ENCODE measurements around the gene HOXB7.

Gene HOXB7

DNA sequence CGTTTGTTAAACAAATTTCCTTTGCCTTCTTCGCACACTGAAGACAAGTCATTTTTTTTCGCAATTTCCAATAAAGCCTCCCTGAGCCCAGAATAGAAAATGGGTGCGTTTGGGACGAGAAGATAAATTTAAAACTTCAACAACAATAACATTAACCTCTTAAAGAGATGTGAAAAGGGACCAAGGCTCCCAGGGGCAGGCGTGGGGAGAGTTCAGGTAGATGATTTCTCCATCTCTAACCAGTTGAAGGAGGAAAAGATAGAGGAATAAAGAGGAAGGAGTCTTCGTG lies 31.4 kb downstream of the HOXB7 start:
- no peak for DNase-seq (ENCODE audit: low read depth)

DNA sequence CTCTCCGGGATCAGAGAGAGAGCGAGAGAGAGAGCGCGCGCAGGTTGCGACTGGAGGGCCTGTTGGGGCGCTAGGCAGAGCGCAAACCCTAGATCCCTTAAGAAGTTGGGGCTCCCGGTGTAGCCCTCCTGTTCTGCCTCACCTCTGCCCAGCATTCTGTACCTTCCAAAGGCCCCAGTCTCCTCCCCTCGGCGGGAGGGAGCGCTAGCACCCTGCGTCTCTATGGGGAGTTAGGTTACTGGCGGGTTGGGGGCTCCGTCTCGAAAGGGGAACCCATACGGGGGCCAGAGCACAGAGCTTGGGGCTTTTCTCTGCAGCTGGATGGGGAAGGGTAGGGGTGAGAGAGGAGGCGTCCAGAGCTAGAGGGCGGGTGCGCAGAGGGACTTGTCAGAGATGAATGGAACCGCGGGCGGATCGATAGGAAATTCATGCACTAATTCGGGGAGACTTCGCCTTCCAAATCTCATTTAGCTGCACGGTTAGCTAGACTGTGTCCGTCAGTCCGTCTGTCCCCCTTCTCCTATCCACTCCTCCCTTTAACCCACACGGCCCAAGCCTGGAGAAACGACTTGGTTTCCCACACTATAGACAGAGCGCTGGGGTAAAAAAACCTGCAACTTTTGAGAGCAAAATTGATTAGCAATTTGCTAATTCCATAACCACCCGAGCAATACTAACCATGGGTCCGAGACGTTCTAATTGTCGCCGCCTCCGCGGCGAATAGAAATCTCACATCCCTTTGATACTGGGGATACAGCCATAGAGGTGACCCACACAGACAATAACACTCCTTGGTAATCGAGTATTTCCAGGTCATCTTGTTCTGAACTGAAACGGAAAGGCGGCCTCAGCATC lies 32.0 kb downstream of the HOXB7 start:
- no peak for DNase-seq (ENCODE audit: low read depth)

GRCh38 chr17:48577946-48578615 lies 32.7 kb downstream of the HOXB7 start, which contains the start of gene HOXB4:
Gene HOXB4 (minus strand): TSS chr17:48578350. CDS start chr17:48578319, 31 bp downstream.
- DNase-seq (ENCODE audit: low read depth), result peak; percentile 71

GRCh38 chr17:48577330-48577945 lies 33.4 kb downstream of the HOXB7 start:
- no peak for DNase-seq (ENCODE audit: low read depth)

- no peak for DNase-seq (ENCODE audit: low read depth)
These were observed 34.1 kb downstream of the HOXB7 start for GRCh38 chr17:48576479-48577309.

- no peak for DNase-seq (ENCODE audit: low read depth)
These were observed 34.9 kb downstream of the HOXB7 start for GRCh38 chr17:48575673-48576478.

DNA sequence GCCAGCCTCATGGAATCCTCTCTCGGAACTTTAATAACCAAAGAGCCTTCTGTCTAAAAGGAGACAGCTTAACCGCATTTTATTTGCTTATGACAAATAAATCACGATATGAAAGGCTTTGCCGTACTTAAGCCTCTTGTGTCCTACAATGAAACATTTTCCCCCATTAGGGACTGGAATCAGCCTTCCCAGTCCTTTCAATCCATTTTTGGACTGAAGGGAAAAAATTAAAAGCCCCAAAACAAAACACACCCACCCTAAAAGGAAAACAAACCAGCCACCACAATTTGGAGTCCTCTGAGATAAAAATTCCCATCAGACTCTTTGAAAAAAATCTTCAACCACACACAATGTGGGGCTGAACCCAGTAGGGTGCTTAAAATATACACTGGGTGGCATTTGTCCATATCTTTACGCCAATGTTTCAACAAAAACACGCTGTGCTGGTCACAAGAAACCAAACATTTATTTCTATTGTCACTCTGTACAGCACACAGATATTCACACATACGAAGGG lies 35.7 kb downstream of the HOXB7 start:
- DNase-seq (ENCODE audit: low read depth), result no peak

DNA sequence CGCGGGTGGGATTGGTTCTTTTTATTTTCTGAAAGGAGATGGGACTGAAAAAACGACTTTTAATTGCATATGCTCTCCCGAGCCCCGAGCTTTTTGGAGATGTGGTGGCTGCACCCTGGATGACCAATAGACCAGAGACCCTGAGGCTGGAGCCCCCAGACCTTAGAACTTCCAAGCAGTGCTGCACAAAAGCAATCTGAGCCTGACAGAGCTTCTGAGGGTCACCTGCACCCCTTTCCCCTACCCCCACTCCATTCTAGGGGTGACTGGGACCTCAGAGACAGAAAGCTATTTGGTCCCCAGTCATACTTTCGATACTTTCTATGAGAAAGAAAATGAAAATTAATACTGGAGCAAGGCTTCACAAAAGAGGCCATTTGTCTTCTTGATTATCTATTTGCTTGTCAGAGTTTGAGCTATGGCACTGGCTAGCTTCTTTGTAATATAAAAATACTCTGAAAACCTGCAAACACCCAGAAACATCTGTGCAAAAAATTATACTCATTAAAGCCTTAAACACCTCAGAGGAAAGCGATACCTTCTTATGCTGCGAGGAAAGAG lies 36.2 kb downstream of the HOXB7 start:
- no peak for DNase-seq (ENCODE audit: low read depth)

DNA sequence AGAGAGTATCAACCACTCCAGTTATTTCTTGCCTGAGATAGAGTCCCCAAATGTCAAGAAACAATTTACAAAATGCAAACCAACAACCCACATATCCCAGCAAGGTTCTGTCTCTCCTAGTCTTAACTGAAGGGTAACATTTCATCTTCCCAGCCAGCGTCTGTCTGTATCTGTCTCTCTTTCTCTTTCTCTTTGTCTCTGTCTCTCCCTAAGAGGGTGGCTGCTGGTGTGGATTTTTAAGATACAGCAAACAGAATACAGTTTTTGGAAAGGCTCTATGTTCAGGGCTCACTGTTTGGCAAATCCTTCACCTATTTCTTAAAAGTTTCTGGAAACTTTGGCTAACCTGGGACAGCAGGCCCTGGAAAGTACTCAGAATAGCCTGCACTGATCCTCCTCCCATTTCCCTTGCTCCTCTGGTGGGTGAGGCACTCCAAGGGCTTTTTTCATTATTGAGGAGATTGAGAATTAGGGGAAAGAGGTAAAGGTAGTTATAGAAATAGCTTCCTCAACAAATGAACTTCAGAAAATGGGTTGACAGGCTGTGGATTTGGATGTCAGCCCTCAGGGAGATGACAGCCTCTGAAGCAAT lies 38.9 kb downstream of the HOXB7 start:
- no peak for DNase-seq (ENCODE audit: low read depth)

DNA sequence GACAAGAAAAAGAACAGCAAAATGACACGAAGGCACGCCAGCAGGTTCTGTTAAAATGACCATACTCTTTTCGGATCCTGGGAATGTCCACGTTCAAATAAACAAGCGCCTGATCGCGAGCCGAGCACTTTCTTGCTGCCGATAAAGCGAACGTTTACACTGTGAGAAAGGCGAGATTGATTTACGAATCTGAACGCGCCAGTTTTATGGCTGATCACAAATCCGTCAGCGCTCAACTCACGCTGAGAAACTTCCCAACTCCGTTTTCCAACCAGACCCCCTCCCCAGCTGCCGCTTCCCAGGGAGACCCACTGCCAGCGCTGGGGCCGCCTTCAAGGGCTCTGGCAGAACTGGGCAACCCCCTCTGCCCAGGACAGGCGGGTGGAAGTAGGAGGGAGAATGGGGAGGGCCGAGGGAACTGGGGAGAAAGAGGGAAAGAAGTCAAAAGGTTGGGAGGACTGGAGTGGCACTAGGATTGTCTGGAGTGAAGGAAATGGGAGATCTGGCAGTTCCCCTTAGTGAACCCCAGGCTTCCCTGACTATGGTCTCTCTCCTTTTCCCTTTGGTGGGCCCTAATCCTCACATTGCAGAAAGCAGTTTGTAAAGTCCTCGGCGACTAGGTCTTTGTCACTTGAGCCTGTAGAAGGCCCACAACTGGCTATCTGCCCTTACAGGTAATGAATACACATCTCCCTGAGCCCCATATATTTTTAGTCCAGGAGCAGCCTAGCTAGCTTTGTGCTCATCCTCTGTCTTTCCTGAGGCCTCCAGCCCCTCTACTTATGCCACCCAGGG lies 39.6 kb downstream of the HOXB7 start:
- DNase-seq (ENCODE audit: low read depth), result no peak

DNA sequence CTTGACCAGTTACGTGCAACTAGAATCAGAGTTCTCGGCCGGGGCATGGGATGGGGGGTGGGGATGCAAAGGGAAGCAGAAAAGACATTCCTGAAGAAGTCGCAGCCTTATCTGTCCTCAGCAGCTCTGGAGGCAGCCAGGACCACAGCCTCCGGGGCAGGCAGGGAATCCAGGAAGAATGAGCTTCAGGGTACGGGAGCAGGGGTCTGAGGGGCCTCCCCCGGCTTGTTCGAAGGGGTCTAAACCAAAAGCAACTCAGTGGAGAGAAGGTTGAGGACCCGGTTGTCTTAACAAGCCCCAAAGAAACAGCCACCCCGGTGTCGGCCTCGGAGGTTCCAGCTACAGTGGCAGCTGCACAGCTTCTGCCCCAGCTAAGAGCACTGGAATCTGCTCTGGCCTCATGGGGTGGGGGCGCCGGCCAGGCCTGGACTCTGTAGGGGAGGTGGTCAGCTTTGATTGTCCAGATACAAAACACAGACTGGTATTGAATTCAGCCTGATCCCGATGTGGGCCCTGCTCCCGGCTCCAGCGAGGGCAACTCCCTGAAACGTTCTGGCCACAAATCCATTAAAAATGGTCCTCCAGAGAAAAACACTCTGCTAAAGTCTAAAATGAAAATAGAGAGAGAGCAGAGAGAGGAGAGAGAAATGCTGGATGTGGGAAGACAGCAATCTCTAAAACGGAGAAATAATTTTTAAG lies 40.3 kb downstream of the HOXB7 start:
- no peak for DNase-seq (ENCODE audit: low read depth)

- DNase-seq (ENCODE audit: low read depth), result no peak
These were observed 41.0 kb downstream of the HOXB7 start for GRCh38 chr17:48569674-48570324.

- no peak for DNase-seq (ENCODE audit: low read depth)
These were observed 41.6 kb downstream of the HOXB7 start for GRCh38 chr17:48569240-48569582.

DNA sequence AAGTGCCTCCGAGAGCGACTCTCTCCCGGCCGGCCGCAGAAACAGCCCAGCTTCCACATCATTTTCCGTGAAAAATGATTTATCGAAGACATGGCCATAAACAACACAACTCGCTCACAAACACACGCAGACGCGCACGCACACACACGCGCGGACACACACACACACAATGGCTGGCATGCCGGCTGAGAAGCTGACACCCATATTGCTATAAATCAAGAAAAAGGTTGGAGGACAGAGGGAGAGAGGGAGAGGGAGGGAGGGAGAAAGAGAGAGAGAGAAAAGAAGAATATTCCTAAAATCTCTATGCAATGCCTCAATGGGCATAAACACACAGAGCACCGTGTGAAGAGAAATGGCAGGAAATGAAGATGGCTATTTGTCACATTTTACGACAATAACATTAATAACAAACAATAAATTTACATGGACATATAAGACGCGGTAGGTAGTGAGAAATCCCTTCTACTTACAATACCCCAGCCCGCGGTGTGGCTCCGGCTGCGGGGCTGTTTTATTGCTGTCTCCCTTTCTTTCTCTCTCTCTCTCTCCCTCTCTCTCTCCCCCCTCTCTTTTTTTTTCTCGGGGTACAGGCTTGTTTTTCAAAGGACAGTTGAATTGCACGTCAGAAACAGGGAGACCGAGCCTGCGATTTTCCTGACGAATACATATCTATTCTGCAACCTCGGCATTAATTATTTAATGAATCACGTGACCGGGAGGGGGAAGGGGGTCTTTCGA lies 42.1 kb downstream of the HOXB7 start:
- no peak for DNase-seq (ENCODE audit: low read depth)

DNA sequence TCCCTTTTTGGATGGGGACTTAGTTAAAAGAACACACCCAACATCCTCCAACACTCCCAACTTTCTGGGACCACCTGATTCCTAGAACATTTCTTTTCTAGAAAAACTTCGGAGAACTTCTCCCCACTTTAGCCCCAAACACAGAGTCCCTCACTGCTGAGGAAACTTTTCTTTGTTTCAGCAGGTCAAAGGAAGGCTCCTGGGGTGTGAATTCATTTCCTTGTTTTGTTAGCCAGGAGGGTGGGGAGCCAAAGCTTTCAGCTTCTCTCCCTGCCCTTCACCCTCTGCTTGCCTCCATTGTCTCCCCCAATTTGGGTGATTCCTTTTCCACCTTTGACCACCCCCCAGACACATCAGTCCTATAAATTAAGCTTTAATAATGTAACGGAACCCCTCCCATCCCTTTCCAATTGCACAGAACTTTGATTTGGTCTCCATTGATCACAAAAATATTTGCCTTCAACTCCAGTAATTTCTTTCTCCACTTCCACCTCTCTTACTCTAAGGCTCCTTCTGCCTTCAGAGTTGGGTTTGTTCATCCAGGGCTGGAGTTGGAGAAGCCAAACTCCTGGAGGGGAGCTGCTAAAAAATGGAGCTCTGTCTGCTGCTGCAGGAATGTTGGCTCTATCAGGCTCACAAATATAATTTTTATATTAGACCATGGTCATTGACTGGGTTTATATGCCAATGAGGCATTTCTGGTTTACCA lies 43.0 kb downstream of the HOXB7 start:
- DNase-seq (ENCODE audit: low read depth), result no peak

- no peak for DNase-seq (ENCODE audit: low read depth)
These were observed 43.6 kb downstream of the HOXB7 start for GRCh38 chr17:48567209-48567608.

DNA sequence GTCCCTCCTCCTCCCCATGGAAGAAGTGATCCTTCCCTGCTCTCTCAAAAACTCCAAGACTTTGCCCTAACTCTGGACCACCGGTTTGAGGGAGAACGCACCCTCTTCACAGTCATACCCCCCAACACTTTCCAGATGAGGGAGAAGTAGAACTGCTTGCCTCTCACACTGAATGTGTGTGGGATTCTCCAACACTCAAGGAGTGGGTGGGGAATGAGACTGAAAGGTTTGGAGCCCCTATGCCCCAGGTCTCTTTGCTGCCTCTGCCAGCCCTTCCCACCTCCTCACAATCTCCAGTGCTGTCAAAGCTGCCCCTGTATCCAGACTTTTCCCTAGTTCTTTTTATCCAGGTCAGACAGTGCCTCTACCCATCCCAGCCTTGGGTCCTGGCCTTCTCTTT lies 44.1 kb downstream of the HOXB7 start:
- DNase-seq (ENCODE audit: low read depth), result no peak

Measured in T-helper 22 cell (primary cell).